ENCODE measurements around the gene CATSPERB.
A peak's percentile ranks its signal among the peaks of the same experiment; 100 is the strongest.
"Not testable (repeated sequence)": the region's sequence is repeated elsewhere in the genome, so short reads cannot be mapped to it uniquely, and the experiment has no call there.

CATSPERB gene

DNA sequence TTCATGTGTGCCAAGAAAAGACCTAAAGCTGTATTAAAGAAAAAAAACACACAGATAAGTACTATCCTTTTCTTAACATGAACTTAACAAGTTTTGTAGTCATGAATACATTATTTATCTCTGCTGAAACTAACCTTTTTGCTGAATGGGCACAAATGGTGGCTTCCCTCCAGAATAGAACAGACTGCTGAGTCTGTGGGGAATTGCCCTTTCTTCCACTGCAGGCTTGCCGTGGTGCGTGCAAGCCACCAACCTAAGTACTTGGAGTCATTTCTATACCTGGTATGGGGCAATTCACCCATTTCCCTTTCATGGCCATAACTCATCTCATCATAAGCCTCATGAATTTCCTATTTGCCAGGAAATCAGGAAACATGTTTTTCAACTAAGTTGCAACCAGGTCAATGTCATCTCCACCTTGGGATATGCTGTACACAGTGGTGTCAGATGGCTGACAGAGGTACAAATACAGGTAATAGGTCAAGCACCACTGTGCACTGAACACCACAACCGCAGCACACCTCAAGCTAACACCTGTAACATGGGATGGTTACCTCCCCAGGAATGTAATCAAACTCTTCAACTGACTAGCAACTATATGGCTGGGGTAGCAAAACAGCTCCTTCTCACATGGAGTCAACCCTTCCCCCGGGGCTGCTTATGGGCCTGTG lies 49.9 kb downstream of the CATSPERB start:
- DNase-seq, result no peak
- in situ Hi-C loops (cut with HindIII; ENCODE audit: low pct_ligation_motif_present, low pct_unique_long_range_greater_than_20kb, low sequenced_read_pairs), result no loop called here

DNA sequence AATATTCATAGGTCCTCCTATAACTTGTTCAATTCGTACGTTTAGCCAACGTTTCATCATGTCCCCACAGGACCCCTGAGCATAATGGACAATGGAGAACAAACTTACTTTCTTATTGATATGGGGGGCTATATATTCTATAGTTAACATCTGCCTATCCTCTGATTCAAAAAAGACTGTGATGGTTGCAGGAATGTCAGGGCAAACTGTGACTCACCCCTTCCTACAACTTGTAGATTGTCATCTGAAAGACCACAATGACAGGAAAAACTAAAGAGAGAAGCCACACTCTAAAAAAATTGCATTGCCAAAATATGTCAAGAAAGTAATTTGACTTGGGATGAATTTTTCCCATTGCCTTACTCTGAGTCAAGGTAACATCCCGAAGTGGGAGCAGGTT lies 50.8 kb downstream of the CATSPERB start:
- no peak for DNase-seq
- in situ Hi-C loops (cut with HindIII; ENCODE audit: low pct_ligation_motif_present, low pct_unique_long_range_greater_than_20kb, low sequenced_read_pairs), result no loop called here

DNA sequence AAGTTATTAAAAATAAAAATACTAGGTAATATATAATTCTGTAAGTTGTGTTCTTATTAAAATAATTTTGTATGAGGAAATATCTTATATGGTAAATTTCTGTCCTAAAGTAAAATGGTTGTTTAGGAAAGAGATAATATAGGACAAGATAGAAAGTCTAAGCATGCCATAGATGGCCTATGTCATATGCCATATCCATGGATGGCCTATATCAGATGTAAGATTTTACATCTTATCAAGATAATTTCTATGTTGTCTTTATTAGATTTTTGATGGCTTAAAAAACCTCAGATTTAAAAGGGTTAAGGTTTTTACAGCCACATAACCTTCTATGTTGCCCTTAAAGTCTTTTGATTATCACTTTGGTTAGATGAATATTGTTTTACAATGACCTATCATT lies 52.6 kb downstream of the CATSPERB start:
- DNase-seq, result no peak
- in situ Hi-C loops (cut with HindIII; ENCODE audit: low pct_ligation_motif_present, low pct_unique_long_range_greater_than_20kb, low sequenced_read_pairs), result no loop called here

DNA sequence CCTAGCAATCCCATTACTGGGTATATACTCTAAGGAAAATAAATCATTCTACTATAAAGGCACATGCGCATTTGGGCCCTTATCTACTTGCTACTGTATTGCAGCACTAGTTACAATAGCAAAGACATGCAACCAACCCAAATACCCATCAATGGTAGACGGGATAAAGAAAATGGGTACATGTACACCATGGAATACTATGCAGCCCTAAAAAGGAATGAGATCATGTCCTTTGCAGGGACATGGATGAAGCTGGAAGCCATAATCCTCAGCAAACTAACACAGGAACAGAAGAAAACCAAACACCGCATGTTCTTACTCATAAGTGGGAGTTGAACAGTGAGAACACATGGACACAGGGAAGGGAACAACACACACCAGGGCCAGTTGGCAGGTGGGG lies 54.2 kb downstream of the CATSPERB start:
- in situ Hi-C loops (cut with HindIII; ENCODE audit: low pct_ligation_motif_present, low pct_unique_long_range_greater_than_20kb, low sequenced_read_pairs); DNase-seq: not testable (repeated sequence)

DNA sequence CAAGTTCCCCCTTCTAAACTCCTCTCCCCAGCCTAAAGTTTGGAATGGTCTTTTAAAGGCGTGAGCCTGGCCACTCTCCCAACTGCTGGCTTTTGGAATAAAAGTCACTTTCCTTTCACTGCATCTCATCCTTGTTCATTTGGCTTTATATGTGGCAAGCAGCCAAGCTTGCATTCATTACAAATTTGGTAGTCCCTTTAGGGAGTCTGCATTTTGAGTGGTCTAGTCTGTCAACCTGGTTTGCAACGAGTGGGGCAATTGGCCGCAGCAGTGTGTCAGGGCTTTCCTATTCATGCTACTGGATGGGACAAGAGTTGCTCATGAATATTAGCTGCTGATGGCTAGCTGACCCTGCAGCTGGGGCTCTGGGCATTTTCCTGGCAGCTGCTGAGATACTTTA lies 57.0 kb downstream of the CATSPERB start:
- in situ Hi-C loops (cut with HindIII; ENCODE audit: low pct_ligation_motif_present, low pct_unique_long_range_greater_than_20kb, low sequenced_read_pairs), result no loop called here
- DNase-seq, result no peak

DNA sequence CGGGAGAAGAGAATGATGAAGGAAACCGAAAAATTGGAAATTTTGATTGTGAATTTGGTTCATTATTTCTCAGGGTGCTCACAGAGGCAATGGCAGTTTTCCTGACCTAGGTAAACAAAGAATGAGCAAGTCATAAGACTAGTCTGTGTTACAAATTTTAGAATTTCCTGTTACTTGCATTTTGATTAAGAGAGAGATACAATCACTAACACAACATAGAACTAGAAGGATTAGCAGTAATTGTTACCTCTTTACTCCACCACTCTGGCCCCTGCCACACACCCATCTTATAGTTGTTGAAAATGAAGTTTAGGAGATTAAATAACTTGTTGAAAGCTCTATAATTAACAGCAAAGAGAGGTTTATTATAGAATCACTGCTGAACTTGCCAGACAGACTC lies 62.0 kb downstream of the CATSPERB start:
- DNase-seq, result no peak
- in situ Hi-C loops (cut with HindIII; ENCODE audit: low pct_ligation_motif_present, low pct_unique_long_range_greater_than_20kb, low sequenced_read_pairs), result no loop called here

DNA sequence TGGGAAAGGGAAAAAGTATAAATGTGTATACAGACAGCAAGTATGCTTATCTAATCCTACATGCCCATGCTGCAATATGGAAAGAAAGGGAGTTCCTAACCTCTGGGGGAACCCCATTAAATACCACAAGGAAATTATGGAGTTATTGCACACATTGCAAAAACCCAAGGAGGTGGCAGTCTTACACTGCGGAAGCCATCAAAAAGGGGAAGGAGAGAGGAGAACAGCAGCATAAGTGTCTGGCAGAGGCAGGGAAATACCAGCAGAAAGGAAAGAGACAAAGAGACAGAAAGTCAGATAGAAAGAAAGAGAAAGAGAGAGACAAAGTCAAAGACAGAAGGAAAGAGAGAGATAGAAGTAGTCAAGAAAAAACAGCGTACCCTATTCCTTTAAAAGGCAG lies 64.8 kb downstream of the CATSPERB start:
- DNase-seq; in situ Hi-C loops (cut with HindIII; ENCODE audit: low pct_ligation_motif_present, low pct_unique_long_range_greater_than_20kb, low sequenced_read_pairs): not testable (repeated sequence)

DNA sequence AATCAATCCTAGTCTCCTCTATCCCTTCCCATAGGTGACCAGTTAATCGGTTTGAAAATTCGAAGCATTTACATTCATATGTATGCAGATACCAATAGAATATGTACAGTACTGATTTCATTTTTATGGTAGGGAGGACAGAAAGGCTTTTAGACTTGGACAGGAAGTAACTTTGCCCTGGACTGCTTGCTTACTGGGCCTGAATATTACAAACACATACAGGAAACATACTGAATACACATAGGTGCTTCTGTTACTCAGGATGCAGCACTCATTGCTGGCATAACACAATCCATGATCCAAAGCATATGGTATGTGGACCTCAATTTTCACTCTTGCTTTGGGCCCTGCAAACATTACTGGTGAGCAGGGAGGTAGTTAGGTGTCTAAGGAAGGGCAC lies 71.1 kb downstream of the CATSPERB start:
- in situ Hi-C loops (cut with HindIII; ENCODE audit: low pct_ligation_motif_present, low pct_unique_long_range_greater_than_20kb, low sequenced_read_pairs), result no loop called here
- DNase-seq, result no peak

DNA sequence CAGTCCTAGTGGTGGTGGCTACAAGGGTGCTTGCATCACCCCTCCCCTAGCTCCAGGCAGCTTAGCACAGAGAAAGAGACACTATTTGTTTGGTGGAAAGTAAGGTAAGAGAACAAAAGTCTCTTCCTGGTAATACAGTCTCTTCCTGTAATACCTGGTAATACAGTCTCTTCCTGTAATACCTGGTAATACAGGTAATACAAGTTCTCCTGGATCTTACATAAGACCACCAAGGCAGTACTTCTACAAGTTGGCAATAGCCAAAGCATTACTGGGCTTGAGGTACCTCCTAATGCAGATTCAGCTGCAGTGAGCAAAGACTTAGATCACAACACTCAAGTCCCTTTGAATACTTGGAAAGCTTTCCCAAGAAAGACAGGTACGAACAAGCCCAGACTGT lies 77.0 kb downstream of the CATSPERB start:
- in situ Hi-C loops (cut with HindIII; ENCODE audit: low pct_ligation_motif_present, low pct_unique_long_range_greater_than_20kb, low sequenced_read_pairs), result no loop called here
- DNase-seq, result no peak

DNA sequence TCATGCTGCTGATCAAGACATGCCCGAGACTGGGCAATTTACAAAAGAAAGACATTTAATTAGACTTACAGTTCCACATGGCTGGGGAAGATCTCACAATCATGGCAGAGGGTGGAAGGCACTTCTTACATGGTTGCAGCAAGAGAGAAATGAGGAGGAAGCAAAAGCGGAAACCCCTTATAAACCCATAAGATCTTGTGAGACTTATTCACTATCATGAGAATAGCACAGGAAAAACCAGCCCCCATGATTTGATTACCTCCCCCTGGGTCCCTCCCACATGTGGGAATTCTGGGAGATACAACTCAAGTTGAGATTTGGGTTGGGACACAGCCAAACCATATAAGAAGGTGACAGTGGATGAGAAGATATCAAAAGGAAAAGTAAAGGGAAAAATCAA lies 78.4 kb downstream of the CATSPERB start:
- in situ Hi-C loops (cut with HindIII; ENCODE audit: low pct_ligation_motif_present, low pct_unique_long_range_greater_than_20kb, low sequenced_read_pairs), result no loop called here
- no peak for DNase-seq

DNA sequence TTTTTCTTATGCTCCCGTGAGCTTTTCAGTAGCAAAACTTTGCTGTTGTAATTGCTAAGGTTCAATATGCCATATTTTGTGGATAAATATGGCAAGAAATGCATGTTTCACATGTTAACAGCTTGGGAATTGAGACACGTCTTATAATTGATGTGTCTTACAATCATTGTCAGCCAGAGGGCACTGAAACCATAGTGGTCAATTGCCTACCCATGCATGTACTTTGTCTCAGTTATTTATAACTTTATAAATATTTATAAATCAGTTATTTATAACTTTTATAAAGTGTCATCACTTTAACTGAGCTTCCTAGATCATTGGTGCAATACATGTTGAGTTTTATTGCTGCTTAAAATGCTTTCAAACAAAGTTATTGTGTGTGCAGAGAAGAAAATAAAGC lies 82.0 kb downstream of the CATSPERB start:
- peak; percentile 33 for DNase-seq
- in situ Hi-C loops (cut with HindIII; ENCODE audit: low pct_ligation_motif_present, low pct_unique_long_range_greater_than_20kb, low sequenced_read_pairs), result no loop called here

DNA sequence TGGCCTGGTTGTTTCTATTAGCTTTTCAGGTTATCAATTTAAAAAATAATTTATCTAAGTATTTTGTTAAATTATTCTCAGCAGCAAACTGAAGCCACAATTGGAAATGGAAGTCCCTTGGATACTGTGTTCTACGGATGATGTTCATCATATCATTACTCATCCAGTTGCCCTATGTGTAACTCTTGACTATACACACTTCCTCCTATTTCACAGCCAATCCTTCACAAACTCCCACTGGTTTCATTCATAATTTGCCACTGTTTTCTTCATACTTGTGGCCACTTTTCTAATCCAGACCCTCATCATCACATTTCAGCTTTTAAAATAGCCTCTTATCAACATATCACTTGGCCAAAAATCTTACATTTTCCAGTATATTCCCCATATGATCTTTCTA lies 84.0 kb downstream of the CATSPERB start:
- in situ Hi-C loops (cut with HindIII; ENCODE audit: low pct_ligation_motif_present, low pct_unique_long_range_greater_than_20kb, low sequenced_read_pairs), result no loop called here
- no peak for DNase-seq

DNA sequence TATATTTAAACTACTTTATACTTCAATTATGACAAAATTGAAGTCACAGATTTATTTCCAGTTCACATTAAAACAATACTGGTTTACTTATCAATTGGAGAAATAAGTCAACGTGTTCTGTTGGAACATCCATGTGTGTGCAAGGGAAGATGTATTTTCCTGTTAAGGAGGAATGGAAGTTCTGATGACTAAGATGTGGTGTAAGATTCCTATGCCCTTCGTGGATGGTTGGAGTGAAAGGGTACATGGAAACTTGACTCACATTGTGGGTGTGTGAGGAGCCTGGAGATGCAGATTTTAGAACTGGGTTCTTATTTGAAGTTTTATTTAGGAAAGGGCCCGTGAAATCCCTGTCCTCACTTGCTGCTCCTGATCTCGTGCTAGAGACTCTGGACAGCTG lies 95.3 kb downstream of the CATSPERB start:
- in situ Hi-C loops (cut with HindIII; ENCODE audit: low pct_ligation_motif_present, low pct_unique_long_range_greater_than_20kb, low sequenced_read_pairs), result no loop called here
- no peak for DNase-seq

DNA sequence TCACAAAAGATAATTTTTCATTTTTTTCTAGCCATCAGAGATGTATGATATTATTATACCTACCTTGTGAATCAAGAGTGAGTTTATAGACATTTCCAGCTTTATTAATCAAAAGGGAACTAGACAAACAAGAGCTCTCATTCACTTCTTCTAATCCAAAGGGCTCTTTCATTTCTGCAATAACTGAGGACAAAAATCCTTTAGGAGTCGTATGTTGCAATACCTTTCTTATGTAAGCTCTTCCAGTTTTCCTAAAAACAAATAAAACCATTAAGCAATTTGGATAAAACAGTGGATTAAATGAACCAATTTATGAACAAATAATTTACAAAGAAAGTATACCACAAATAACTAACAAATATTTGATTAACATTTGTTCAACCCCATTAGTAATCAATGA lies 107.1 kb downstream of the CATSPERB start:
- in situ Hi-C loops (cut with HindIII; ENCODE audit: low pct_ligation_motif_present, low pct_unique_long_range_greater_than_20kb, low sequenced_read_pairs), result no loop called here
- DNase-seq, result no peak

DNA sequence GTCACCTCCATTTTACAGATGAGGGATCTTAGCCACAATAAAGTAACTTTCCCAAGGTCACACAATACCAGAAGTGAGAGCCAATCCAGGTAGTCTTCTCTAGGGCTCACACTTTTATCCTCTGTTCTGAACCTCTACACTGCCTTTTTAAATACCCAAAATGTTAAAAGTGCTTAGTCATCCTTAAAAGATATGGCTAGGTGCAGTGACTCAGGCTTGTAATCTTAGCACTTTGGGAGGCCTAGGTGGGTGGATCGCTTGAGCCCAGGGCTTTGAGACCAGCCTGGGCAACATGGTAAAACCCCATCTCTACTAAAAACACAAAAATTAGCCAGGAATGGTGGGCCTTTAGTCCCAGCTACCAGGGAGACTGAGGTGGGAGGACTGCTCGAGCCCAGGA lies 117.7 kb downstream of the CATSPERB start:
- no peak for DNase-seq
- in situ Hi-C loops (cut with HindIII; ENCODE audit: low pct_ligation_motif_present, low pct_unique_long_range_greater_than_20kb, low sequenced_read_pairs), result no loop called here

DNA sequence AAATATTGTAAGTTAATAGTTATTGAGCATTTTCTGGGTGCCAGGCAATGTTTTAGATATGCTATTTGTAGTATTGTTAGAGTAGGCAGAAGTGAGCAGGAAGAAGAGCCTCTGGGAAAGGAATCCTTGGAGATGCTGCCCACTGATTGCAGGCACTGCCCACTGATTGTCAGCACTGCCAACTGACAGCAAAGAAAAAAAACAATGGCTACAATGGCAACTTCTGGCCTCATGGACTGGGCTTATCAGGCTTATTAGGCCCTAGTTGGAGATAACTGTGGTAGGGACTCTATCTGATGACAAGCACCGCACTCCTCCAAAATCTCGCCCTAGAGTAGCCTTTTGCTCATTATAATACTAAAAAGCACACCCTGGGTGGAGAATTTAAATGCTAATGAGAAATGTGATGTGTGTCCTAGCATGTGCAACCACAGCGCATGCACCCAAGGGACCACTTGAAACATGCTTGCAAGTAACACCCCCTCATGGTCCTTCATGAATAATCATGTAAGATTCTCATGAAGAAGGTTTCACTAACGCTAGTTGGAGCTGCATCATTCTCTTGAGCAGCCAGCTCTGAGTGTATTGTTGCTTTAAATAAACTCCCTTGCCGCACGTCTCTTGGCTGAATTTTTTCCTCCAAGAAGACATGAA lies 118.3 kb downstream of the CATSPERB start:
- no peak for DNase-seq
- in situ Hi-C loops (cut with HindIII; ENCODE audit: low pct_ligation_motif_present, low pct_unique_long_range_greater_than_20kb, low sequenced_read_pairs), result no loop called here

DNA sequence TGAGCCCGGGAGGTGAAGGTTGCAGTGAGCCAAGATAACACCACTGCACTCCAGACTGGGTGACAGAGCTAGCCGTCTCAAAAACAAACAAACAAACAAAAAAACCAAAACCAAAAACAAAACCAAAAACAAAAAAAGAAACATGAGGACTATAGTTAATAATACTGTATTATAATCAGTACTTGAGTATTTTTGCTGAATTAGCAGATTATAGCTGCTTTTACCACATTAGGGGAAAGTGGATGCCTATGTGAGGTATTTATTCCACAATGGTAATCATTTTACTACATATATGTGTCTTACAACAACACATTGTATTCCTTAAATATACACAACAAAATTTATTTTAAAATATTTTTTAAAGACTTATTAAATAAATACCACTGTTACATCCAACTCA lies 120.4 kb downstream of the CATSPERB start:
- in situ Hi-C loops (cut with HindIII; ENCODE audit: low pct_ligation_motif_present, low pct_unique_long_range_greater_than_20kb, low sequenced_read_pairs), result no loop called here
- no peak for DNase-seq

DNA sequence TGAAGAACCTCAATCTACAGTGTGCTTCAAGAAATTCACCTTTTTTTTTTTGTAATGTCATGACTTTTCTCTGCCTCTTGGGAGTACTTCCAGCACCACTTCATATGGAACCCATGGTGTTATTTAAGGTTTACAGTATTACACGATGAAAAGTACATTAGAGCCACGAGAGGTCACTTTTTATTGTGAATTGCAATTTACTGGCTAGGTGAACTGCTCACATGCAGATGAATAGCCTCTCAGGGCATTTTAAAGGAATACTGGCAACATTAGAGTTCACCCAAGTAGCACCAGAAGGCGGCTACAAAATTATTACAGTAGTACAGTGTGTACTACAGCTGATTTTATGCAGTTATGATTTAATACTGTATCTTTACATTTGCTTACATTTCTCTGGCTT lies 122.7 kb downstream of the CATSPERB start:
- in situ Hi-C loops (cut with HindIII; ENCODE audit: low pct_ligation_motif_present, low pct_unique_long_range_greater_than_20kb, low sequenced_read_pairs), result no loop called here
- no peak for DNase-seq

DNA sequence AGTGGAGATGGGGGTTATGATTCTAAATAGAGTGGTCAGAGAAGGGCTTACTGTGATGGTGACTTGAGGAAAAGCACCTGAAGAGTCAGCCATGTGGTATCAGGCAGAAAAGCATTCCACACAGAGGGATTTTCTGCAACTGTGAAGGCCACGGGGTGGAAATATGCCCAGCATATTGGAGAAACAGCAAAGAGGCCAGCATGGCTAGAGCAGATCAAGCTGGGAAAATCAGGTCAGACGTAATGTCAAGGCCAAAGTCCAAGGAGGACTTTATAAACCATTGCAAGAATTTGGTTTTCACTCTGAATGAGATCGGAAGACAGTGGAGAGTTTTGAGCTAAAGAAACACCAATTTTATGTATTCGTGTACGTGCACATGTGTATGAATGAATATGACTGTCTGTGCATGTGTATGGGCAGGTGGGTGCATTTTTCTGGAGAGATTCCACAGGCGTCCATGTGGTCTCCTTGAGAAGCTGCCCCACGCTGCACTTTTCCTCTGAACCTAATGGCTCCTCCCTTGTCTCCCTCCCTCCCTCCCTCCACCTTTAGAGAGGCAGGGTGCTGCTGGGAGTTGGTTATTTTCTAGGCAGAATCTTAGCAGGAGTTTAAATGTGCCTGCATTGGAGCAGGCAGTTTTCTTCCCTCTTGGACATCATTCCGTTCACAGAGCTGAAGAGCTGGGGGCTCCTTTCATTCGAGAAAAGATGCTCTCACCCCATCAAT lies 124.4 kb downstream of the CATSPERB start:
- in situ Hi-C loops (cut with HindIII; ENCODE audit: low pct_ligation_motif_present, low pct_unique_long_range_greater_than_20kb, low sequenced_read_pairs), result no loop called here
- no peak for DNase-seq

DNA sequence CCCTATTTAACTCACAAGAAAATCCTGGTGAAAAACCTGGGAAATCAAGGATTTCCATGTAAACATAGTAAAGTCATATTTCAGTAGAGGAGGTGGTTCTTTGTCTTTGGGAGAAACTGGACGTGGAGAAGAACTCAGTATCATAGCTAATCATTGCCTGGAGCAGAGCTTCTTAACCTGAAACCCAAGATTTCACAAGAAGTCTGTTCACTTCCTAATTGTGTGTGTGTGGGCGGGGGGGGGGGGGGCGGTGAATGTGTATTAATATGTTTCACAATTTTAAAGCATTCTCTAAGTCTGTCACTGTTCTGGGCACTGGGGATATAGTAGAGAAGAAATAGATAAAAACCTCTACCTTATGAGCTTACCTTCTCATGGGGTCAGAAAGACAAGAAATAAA lies 125.0 kb downstream of the CATSPERB start:
- DNase-seq, result no peak
- in situ Hi-C loops (cut with HindIII; ENCODE audit: low pct_ligation_motif_present, low pct_unique_long_range_greater_than_20kb, low sequenced_read_pairs), result no loop called here
